ENCODE data around the gene SLC38A10. TPM values are rescaled to one million over a fixed set of nuclear protein-coding genes. Genes with fewer than 3 reads are reported as not detected.
"Not testable (repeated sequence)": the region's sequence is repeated elsewhere in the genome, so short reads cannot be mapped to it uniquely, and the experiment has no call there.

The SLC38A10 gene
- total RNA-seq, 1 donor from 2014 or later = 94.4 TPM

GRCh38 chr17:81312624-81313325 lies 17.7 kb upstream of the SLC38A10 start:
- DNase-seq (ENCODE audit: low spot score) = no peak

GRCh38 chr17:81311946-81312345 lies 16.8 kb upstream of the SLC38A10 start:
- no peak for DNase-seq (ENCODE audit: low spot score)

GRCh38 chr17:81310949-81311550 lies 15.9 kb upstream of the SLC38A10 start:
- no peak for DNase-seq (ENCODE audit: low spot score)

GRCh38 chr17:81309859-81310839 lies 15.0 kb upstream of the SLC38A10 start:
- DNase-seq (ENCODE audit: low spot score) = no peak

- peak; percentile 90 for DNase-seq (ENCODE audit: low spot score)
These were observed 14.2 kb upstream of the SLC38A10 start for GRCh38 chr17:81309140-81309858.

GRCh38 chr17:81308784-81309139 lies 13.7 kb upstream of the SLC38A10 start:
- DNase-seq (ENCODE audit: low spot score) = not testable (repeated sequence)

GRCh38 chr17:81307636-81308560 lies 12.8 kb upstream of the SLC38A10 start:
- DNase-seq (ENCODE audit: low spot score) = no peak

GRCh38 chr17:81306898-81307510 lies 11.9 kb upstream of the SLC38A10 start:
- DNase-seq (ENCODE audit: low spot score) = no peak

GRCh38 chr17:81306491-81306890 lies 11.4 kb upstream of the SLC38A10 start:
- no peak for DNase-seq (ENCODE audit: low spot score)

- no peak for DNase-seq (ENCODE audit: low spot score)
These were observed 10.0 kb upstream of the SLC38A10 start for GRCh38 chr17:81305051-81305630.

- no peak for DNase-seq (ENCODE audit: low spot score)
These were observed 9.3 kb upstream of the SLC38A10 start for GRCh38 chr17:81304196-81305015.

GRCh38 chr17:81303385-81303784 lies 8.3 kb upstream of the SLC38A10 start:
- no peak for DNase-seq (ENCODE audit: low spot score)

GRCh38 chr17:81302861-81303333 lies 7.8 kb upstream of the SLC38A10 start:
- no peak for DNase-seq (ENCODE audit: low spot score)

GRCh38 chr17:81302324-81302723 lies 7.2 kb upstream of the SLC38A10 start:
- DNase-seq (ENCODE audit: low spot score) = no peak

- no peak for DNase-seq (ENCODE audit: low spot score)
These were observed 6.4 kb upstream of the SLC38A10 start for GRCh38 chr17:81301195-81302144.

GRCh38 chr17:81300586-81301155 lies 5.6 kb upstream of the SLC38A10 start:
- DNase-seq (ENCODE audit: low spot score) = no peak

- no peak for DNase-seq (ENCODE audit: low spot score)
These were observed 4.9 kb upstream of the SLC38A10 start for GRCh38 chr17:81299846-81300585.

All from ureter (tissue), 1 donor.